Heart left ventricle (tissue), 16 donors: Measurements from ENCODE around the gene GALR2. TPM values are rescaled to one million over a fixed set of nuclear protein-coding genes. Genes with fewer than 3 reads are reported as not detected.
A peak's percentile ranks its signal among the peaks of the same experiment; 100 is the strongest.

ENCODE experiments used
- ATAC-seq, 4 donors: fragments of 200-7000 bp; cut with Tn5 transposase; one replicate each; pipeline ENCODE4 v1.9.1; 2020 to 2022; ENCODE audit warnings: moderate library complexity in 4 of 4, mild to moderate bottlenecking in 3 of 4, moderate number of reproducible peaks in 1 of 4
- DNase-seq, 5 donors: peaks; one replicate each; pipeline ENCODE4 v3.0.0-alpha.2; 2020
- H3K27ac ChIP-seq, 12 donors: fragments of 200-600 bp; sonication (generic) in 4 of 12; one replicate each; pipeline versions ENCODE4 v1.5.0 to v1.8.0; 2016 to 2022; ENCODE audit warnings: mild to moderate bottlenecking in 2 of 12
- H3K27me3 ChIP-seq, 9 donors: fragments of 200-600 bp; sonication (generic) in 2 of 9; one replicate each; pipeline versions ENCODE4 v1.5.1 to v1.8.0; 2016 to 2022; ENCODE audit warnings: mild to moderate bottlenecking in 3 of 9
- H3K36me3 ChIP-seq, 9 donors: fragments of 200-600 bp; sonication (generic) in 2 of 9; one replicate each; pipeline versions ENCODE4 v1.5.0 to v1.8.0; 2018 to 2022; ENCODE audit warnings: mild to moderate bottlenecking in 2 of 9
- H3K4me1 ChIP-seq, 12 donors: fragments of 200-600 bp; sonication (generic) in 4 of 12; one replicate each; pipeline versions ENCODE4 v1.5.0 to v1.8.0; 2016 to 2022; ENCODE audit warnings: mild to moderate bottlenecking in 3 of 12
- H3K4me3 ChIP-seq, 12 donors: fragments of 200-600 bp; sonication (generic) in 4 of 12; one replicate each; pipeline versions ENCODE4 v1.5.0 to v1.8.0; 2017 to 2022; ENCODE audit warnings: mild to moderate bottlenecking in 9 of 12, moderate library complexity in 4 of 12
- H3K9me3 ChIP-seq, 12 donors: fragments of 200-600 bp; sonication (generic) in 4 of 12; one replicate each; pipeline versions ENCODE4 v1.5.0 to v1.8.0; 2016 to 2022; ENCODE audit warnings: mild to moderate bottlenecking in 1 of 12
- POLR2A ChIP-seq, 2 donors: fragments of 450-650 bp; IDR thresholded peaks; one replicate each; pipeline ENCODE4 v1.6.1; 2017; ENCODE audit warnings: antibody characterized with exemption in 2 of 2, mild to moderate bottlenecking in 2 of 2, moderate library complexity in 2 of 2
- WGBS, 4 donors: extraction: QIAGEN DNeasy Blood & Tissue Kit in 2 of 4; methylation state at CpG; one replicate each; pipeline versions ENCODE4 v1.1.5 to v1.1.7; 2013 to 2018; 5-methylcytosine and 5-hydroxymethylcytosine counted together
- intact Hi-C, 10 donors: fragments of 100-400 bp; cut with DNase I; formaldehyde crosslinking; loops; one replicate each; pipeline versions ENCODE4 v1.11.1 to v1.14.2; 2022
- polyA plus RNA-seq, 2 donors: library from polyadenylated mRNA; stranded (reverse); fragments of 200-250 nt; gene quantifications; one replicate each; pipeline ENCODE4 v1.2.3, GENCODE V29; 2013
- total RNA-seq, 9 donors: library from RNA; depleted of rRNA in 2 of 9; stranded (reverse); fragments of >200 nt in 2 of 9; fragmentation: NEBNext Ultra II Directional in 3 of 9; extraction: Animal tissue kit (Norgen Biotek cat#: 25700) in 3 of 9; gene quantifications; one replicate each; pipeline versions ENCODE4 v1.1.0 to v1.2.4, GENCODE V29; 2016 to 2023
- TF ChIP-seq, protein P1 (sequence below), 12 donors: fragments of 200-600 bp; sonication (generic) in 4 of 12; IDR thresholded peaks; one replicate each; pipeline versions ENCODE4 v1.5.0 to v1.8.0; 2018 to 2022; ENCODE audit warnings: antibody characterized with exemption in 12 of 12, mild to moderate bottlenecking in 5 of 12
- donor health status: ischemic (EF 13 %, LVEDD 7.1; RV severe dilation, severe dysfunction).
- donor health status: healthy with polysubstance abuse.
- donor health status: DM: no; HTN: yes; CAD: no.
- donor health status: DM: no; HTN: no; CAD: no.
- donor health status: ischemic (EF 25% LVEDD 6.9; RV normal size, moderate dysfunction).
- donor health status: ischemic (EF 25% LVEDD 5.7; RV mildly dilated, moderate dysfunction).
- donor health status: healthy.
- donor health status: DM: yes; HTN: yes; CAD: no.
- donor health status: ischemic (EF 35%, LVEDD 5.7; RV mildly dilated, moderate dysfunction).
- donor health status: nonischemic (EF 11% LVEDD 7.7; RV severe dilation, severe dysfunction).
- donor health status: DM: yes; HTN: yes; CAD: no.
- donor health status: PGD.
- donor health status: ischemic (EF 29% LVEDD 5.4; RV normal size, mild dysfunction).
- donor health status: nonischemic (EF 23%, LVEDD 6.1; RV moderate dilation, normal function).

The GALR2 gene
- total and polyA plus RNA-seq, 11 donors, result 0.18 TPM; not detected in 10

GRCh38 chr17:76104140-76104895 lies 29.7 kb downstream of the GALR2 start:
- peak overlapping the region; percentile 49 to 91 (median 78) for H3K27ac ChIP-seq
- H3K4me3 ChIP-seq, result peak overlapping the region; percentile 48 to 97 (median 78)
- 83 to 93% (median 89%) methylated on average over 25 to 29 of the region's 29 CpGs for WGBS, 4 donors
- peaks cover 0 to 27% (median 26%) of the 10 kb centered on the region in 9 donors for H3K36me3 ChIP-seq
- intact Hi-C loops, result no loop called here
- H3K9me3 ChIP-seq, result no peaks in the 10 kb centered on the region
- H3K27me3 ChIP-seq, result no peaks in the 10 kb centered on the region
- no peak for DNase-seq
- H3K4me1 ChIP-seq, result peaks cover 0 to 26% (median 15%) of the 10 kb centered on the region in 12 donors
- peak in 1 of 4 donors; percentile 5 for ATAC-seq
- TF ChIP-seq, protein P1, sequence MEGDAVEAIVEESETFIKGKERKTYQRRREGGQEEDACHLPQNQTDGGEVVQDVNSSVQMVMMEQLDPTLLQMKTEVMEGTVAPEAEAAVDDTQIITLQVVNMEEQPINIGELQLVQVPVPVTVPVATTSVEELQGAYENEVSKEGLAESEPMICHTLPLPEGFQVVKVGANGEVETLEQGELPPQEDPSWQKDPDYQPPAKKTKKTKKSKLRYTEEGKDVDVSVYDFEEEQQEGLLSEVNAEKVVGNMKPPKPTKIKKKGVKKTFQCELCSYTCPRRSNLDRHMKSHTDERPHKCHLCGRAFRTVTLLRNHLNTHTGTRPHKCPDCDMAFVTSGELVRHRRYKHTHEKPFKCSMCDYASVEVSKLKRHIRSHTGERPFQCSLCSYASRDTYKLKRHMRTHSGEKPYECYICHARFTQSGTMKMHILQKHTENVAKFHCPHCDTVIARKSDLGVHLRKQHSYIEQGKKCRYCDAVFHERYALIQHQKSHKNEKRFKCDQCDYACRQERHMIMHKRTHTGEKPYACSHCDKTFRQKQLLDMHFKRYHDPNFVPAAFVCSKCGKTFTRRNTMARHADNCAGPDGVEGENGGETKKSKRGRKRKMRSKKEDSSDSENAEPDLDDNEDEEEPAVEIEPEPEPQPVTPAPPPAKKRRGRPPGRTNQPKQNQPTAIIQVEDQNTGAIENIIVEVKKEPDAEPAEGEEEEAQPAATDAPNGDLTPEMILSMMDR (IDR thresholded peaks at IDR 0.05), result no peak
- no peak for TF ChIP-seq POLR2A (IDR thresholded peaks at IDR 0.05)

GRCh38 chr17:76104896-76105231 lies 30.3 kb downstream of the GALR2 start:
- TF ChIP-seq, protein P1 (IDR thresholded peaks at IDR 0.05), result no peak
- no peak for TF ChIP-seq POLR2A (IDR thresholded peaks at IDR 0.05)
- intact Hi-C loops, result no loop called here
- Histone ChIP-seq H3K27me3 (no peaks in the 10 kb centered on the region), H3K36me3 (peaks cover 0 to 22% (median 21%) of the 10 kb centered on the region in 9 donors), H3K4me3 (no peak overlapping the region), H3K4me1 (peaks cover 0 to 26% (median 15%) of the 10 kb centered on the region in 12 donors), H3K9me3 (no peaks in the 10 kb centered on the region), H3K27ac (no peak overlapping the region)
- ATAC-seq (no peak), DNase-seq (no peak)
- WGBS, 4 donors, result 64 to 97% (median 82%) methylated on average over 4 to 5 of the region's 5 CpGs

- no peak overlapping the region for H3K27ac ChIP-seq
- intact Hi-C loops, result no loop called here
- H3K9me3 ChIP-seq, result no peaks in the 10 kb centered on the region
- DNase-seq (no peak), ATAC-seq (no peak)
- WGBS, 4 donors, result 80 to 90% (median 82%) methylated on average over 3 of the region's 3 CpGs
- H3K36me3 ChIP-seq, result peaks cover 0 to 3% (median 2%) of the 10 kb centered on the region in 9 donors
- TF ChIP-seq, protein P1 (IDR thresholded peaks at IDR 0.05), result no peak
- TF ChIP-seq POLR2A (IDR thresholded peaks at IDR 0.05), result no peak
- H3K27me3 ChIP-seq, result no peaks in the 10 kb centered on the region
- peaks cover 0 to 23% (median 15%) of the 10 kb centered on the region in 12 donors for H3K4me1 ChIP-seq
- no peak overlapping the region for H3K4me3 ChIP-seq
These were observed 32.1 kb downstream of the GALR2 start for GRCh38 chr17:76106703-76107102.

DNA sequence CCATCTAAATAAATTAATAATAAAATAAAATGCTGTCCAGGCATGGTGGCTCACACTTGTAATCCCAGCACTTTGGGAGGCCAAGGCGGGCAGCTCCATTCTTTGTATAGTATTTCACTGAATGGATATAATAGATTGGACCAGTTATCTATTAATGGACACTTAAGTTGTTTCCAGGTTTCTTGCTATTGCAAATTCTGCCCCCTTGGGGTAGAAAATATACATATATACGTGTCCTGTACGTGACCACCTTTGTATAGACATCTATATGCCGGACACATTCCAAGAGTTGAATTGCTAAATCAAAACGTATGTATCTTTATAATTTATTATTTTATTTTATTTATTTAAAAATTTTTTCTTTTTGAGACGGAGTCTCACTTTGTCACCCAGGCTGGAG lies 32.9 kb downstream of the GALR2 start:
- H3K9me3 ChIP-seq, result no peaks in the 10 kb centered on the region
- H3K4me3 ChIP-seq, result no peak overlapping the region
- intact Hi-C loops, result no loop called here
- H3K27me3 ChIP-seq, result no peaks in the 10 kb centered on the region
- H3K4me1 ChIP-seq, result peaks cover 0 to 15% (median 10%) of the 10 kb centered on the region in 12 donors
- no peaks in the 10 kb centered on the region for H3K36me3 ChIP-seq
- H3K27ac ChIP-seq, result no peak overlapping the region
- TF ChIP-seq, protein P1 (IDR thresholded peaks at IDR 0.05), result peak in 1 of 12 donors; percentile 5
- no peak for TF ChIP-seq POLR2A (IDR thresholded peaks at IDR 0.05)
- WGBS, 4 donors, result 87 to 92% (median 90%) methylated on average over 6 of the region's 6 CpGs
- ATAC-seq, result no peak
- DNase-seq, result no peak
